ENCODE data around the gene P2RX6. TPM values are rescaled to one million over a fixed set of nuclear protein-coding genes. Genes with fewer than 3 reads are reported as not detected.
"Not testable (repeated sequence)": the region's sequence is repeated elsewhere in the genome, so short reads cannot be mapped to it uniquely, and the experiment has no call there.

The P2RX6 gene
- total RNA-seq, 1 donor from 2014 or later, result 1.2 TPM

DNA sequence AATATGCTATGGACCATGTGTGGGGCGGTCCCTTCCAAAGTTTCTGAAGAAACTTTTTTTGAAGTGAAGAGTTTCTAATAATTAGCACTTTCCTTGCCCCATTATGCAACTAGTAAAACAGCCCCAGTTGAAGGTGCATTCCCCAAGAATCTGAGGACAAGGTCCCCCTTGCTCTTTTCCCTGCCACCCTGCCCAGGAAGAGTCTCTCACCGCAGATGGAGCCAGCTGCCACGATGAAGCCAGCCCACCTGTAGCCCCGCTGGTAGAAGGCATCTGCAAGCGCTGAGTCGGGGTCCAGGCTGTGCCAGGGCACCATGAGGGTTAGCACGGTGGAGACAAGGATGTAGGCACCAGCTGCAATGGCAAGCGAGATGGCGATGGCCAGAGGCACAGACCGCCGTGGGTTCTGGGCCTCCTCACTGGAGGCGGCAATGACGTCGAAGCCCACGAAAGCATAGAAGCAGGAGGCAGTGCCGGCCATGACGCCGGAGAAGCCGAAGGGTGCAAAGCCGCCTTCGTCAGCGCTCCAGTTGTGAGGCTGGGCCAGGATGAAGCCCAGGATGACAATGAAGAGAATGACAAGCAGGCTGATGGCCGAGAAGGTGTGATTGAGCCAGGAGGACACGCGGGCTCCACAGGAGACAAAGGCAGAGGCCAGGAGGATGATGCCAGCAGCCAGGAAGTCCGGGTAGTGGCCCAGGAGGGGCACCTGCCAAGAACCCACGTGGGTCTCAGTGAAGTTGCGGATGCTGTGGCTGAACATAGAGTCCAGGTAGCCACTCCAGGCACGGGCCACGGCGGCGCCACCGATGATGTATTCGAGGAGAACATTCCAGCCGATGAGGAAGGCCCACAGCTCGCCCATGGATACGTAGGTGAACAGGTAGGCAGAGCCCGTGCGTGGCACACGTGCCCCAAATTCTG, 15.9 kb downstream of the P2RX6 start:
- no peak for DNase-seq (ENCODE audit: low spot score)

DNA sequence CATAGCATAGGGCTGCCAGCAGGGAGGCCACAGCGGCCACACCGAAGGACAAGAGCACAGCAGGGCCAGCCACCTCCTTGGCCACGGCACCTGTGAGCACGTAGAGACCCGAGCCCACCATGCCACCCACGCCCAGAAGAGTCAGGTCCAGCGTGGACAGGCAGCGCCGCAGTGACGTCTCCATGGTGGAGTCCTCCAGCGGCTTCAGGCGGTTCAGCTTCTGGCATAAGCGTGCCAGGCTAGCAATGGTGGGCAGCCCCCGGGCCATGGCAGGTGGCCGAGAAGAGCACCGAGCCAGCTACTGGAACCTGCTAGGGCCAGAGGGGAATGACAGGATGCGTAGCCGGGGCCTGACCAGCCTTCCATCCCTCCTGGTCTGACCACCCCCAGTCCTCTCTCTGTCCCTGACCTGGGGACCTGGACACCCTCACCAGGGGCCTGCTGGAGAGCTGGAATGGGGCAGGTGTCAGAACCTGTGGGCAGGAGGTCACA, 16.6 kb downstream of the P2RX6 start:
- DNase-seq (ENCODE audit: low spot score), result no peak

DNA sequence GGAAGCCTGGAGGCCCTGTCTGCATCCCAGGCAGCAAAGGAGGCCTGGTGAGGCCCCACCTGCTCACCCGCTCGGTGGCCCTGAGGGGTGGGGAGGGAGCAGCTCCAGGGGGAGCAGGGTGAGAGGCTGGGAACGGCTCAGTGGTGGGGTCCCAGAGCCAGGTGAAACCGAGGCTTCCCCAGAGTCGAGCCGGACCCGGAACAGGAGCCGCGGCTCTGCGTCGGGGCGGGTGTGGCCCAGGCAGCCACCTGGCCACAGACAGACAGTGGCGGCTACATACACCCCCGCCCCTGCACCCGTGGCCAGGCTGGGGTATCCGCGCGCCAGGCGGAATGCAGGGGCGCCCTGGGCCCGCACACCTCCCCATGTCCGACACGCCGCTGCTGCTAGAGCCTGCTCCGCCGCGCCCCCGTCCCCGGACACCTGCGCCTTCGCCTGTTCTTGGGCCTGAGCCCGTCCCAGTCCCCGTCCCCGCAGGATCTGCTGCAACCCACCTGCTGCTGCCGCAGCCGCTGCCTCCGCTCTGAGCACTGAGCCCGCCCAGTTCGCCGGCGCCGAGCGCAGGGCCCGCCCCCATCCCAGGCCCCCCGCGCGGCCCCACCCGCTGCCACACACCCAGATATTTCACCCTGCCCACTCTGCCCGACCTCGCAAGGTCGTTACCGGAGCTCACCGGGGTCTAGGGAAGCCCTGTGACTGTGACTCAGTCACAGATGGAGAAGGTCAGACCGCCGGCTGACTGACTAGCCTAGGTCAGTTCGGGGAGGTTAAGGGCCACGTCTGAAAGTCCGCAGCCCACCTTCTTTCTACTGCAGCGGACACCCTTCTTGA, 17.3 kb downstream of the P2RX6 start, which contains the start of gene SLC7A4:
TSS of gene SLC7A4 (minus strand) at position 525 of the 831 bp plus-strand sequence. CDS start 749 bp downstream, outside the sequence.
- no peak for DNase-seq (ENCODE audit: low spot score)

DNA sequence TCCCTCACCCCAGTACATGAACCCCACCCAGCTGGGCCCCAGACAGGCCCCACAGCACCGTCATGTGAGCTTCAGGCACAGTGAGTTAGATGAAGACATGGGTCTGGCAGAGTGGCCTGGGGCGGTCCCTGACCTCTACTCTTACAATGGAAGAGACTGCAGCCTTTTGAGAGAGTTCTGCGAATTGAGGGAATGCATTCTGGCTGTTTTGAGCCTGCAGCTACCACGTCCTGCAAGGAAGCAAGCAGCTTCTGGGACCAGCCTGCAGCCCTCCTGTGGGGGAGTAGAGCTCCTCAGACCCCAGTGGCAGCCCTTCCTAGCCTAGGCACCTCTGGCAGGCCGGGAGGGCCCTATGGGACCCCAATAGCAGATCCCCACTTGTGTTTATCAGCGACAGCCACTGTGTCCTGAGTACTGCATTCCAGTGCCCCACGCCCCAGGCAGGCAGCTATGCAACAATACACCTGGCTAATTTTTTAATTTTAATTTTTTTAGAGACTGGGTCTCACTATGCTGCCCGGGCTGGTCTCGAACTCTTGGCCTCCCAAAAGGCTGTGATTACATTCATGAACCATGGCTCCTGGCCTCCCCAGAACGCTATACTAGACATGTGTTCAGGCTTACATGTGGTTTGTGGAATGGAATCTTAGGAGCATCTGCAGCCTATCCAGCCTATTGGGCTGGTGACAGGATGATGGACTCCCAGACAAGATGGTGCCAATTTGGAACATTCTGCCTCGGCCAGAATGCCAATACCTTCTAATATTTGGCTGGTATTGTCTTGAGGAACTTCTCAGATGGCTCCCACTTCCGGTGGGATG, 18.1 kb downstream of the P2RX6 start:
- DNase-seq (ENCODE audit: low spot score), result no peak

DNA sequence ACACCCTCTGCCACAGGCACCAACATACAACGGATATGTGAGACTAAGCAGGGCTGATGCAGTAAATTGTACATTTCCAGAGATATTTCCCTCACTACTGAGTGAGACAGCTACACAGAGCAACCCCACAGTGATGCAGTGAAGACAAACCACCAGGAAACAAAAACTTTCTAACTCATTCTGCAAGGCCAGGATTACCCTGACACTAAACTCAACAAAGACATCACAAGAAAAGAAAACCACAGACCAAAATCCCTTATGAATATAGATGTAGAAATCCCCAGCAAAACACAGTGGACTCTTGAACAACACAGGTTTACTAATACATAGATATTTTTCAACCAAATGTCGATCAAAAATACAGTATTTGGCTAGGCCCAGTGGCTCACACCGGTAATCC, 18.9 kb downstream of the P2RX6 start:
- DNase-seq (ENCODE audit: low spot score), result no peak

DNA sequence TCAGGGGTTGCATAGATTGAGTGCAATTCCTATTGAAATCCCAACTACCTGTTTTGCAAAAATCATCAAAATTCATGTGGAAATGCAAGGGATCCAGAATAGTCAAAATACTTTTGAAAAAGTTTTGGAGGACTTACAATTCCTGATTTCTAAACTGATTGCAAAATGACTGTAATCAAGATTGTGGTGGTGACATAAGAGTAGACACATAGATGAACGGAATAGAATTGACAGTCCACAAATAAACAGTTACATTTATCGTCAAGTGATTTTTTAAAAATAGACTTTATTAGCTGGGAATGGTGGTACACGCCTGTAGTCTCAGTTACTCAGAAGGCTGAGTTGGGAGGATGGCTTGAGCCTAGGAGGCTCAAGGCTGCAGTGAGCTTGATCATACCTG, 20.0 kb downstream of the P2RX6 start:
- DNase-seq (ENCODE audit: low spot score), result no peak

DNA sequence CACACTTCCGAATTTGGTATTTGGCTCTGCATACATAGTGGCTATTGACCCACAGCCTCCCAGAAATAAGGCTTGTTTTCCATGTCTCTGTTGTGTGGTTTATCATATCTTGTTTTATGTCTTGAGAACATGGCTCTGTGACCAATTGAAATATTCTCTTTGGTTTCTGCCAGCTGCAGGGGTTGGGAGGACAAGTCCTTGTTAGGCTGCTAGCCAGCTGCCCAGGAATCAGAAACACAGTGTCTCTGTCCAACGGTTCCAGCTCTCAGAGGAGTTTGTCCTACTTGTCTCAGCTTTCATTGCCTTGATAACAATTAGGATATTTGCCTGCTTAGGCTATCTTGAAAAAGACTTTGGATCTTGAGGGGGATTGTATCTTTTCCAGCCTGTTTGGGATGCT, 23.4 kb downstream of the P2RX6 start:
- DNase-seq (ENCODE audit: low spot score), result no peak

DNA sequence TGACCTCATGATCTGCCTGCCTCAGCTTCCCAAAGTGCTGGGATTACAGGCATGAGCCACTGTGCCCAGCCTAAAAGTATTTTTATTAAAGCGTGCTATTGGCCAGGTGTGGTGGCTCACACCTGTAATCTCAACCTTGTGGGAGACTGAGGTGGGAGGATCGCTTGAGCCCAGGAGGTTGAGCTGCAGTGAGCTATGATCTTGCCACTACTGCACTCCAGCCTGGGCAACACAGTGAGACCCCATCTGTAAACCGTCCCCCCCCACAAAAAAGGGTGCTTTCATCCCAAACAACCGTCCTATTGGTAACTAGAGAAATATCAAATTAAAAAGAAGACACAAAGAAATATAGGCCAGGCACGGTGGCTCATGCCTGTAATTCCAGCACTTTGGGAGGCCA, 24.2 kb downstream of the P2RX6 start:
- not testable (repeated sequence) for DNase-seq (ENCODE audit: low spot score)

DNA sequence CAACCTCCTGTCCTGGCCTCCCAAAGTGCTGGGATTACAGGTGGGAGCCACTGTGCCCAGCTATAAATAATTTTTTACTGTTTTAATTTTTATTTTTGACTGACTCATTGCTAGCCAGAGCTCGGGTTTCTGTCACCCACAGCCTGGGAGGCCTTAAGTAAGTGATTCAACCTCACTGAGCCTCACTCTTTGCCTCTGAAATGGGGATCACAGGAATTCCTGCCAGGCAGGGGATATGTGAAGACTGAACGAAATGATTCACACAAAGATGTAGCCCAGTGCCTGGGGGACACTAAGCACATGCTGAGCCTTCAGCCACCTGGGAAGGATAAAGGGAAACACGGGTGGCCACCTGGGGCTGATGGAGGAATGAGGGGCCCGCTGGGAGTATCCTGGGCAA, 27.0 kb downstream of the P2RX6 start:
- no peak for DNase-seq (ENCODE audit: low spot score)

DNA sequence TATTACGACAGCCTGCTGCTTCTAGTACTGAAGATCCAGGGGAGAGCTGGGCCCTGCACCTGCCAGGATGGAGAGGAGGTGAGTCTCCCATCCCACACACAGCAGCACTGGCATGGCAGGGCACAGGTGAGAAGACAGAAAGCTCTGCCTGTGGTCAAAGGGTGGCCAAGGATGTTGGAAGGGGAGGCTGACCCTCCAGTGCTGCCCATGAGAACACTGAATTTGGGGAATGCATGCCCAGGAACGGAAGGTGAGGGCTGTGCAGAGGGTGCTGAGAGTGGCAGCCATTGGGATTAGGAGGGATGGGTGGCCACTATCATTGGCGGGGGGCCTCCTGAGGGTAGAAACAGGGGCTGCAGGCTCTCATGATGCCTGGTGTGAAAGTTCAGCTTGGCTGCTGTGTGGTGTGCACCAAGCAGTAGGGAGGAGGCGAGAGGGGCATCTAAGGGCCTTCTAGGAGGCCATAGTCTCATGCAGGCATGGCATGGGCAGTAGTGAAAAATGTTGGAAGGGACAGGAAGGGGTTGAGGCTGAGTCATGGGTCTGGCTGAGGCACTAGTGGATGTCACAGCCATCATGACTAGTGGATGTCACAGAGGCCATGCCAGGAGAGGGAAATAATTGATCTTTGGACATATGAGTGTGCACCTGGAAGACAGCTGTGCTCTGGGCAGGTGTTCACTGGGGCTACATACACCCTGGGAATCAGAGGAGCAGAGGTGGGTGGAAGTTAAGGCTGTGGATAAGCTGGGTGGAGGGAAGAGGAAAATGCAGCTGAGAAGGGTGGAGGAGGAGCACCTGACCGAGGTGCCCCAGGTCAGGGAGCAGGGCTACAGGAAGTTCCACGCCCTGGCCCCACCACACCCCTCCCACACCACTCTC, 28.3 kb downstream of the P2RX6 start:
- no peak for DNase-seq (ENCODE audit: low spot score)

DNA sequence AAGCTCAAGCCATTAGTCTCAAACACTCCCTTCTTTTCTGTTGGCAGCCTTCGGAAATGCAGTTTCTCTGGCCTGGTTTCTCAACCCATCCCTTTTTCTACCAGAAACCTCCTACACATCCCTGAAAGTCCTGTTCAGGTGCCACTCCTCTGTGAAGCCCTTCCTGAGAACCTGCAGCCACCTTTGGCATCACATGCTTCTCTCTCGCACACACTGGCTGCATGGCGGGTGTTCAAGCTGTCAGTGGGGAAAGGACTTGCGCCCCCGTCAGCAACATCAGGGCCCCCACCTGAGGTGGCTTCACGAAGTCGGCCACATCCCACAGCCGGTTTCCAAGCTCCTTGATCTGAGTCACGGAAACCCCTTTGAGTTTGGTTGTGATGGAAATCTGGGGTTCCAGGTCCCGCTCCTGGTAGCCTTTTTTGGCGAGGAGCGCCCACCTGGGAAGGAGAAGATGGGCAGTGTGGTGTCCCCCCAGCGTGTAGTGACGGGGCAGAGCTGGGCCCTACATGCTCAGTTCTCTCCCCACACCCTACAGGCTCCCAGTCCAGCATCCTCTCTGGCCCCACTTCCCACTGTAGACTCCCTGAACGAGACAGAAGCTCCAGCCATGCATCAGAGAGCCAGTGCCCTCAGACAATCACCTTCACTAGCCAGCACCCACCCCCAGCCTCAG, 29.0 kb downstream of the P2RX6 start:
- no peak for DNase-seq (ENCODE audit: low spot score)

DNA sequence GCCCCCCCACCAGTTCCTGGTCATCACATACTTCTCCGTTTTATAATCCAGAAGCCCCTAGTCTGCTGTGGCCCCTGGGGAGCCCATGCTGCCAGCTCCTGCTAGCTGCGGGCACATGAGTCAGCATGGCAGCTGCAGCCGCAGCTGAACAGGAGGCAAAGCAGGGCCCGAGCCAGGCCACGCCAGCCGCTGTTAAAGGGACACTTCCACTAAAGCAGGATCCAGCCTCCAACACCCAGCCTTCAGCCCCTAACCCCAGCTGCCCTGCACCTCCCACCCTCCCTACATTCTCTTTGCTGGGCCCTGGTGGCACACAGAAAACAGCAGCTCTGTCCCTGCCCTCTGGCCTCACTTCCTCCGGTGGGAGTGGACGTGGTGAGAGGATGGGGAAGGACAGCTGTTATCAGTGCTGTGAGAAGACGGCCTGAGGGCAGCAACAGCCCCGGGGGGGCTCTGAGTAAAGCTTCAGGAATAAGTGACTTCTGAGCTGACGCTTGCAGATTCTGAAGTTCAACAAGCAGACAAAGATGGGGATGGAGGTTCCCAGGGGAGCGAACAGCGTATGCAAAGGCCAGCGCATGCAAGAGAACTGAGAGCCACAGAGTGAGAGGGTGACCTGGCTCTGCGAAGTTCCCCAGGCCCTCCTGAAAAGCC, 30.1 kb downstream of the P2RX6 start:
- no peak for DNase-seq (ENCODE audit: low spot score)

DNA sequence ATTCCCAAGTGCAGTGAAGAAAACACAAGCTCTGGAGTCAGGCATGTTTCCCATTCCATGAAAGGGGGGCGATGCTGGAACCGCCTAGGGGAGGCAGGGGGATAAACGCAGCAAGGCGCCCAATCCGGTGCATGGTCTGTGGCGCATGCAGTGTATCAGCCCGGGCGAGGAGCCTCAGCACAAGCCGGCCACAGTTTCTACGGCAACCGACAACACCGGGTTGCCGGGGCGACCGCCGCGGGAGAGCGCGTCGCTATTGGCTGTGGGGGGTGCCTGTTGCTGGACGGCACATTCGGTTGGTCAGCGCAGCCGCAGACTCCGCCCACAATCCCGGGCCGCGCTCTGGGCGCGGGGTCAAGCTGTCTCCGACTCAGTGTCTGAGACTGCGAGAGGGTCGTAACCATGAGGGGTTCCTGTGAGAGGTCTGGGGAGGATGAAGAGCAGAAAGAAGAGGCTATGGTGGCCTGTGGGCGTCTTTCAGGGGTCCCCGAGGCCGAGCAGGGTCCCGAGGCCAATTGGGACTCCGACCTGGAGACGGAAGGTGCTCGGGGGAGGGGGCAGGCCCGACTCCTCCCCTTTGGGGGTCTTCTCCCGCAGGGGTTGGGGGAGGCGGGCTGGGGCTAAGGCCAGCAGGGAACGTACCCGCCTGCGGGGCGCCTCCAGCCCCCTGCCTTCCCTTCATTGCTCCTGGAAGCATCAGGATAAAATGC, 30.8 kb downstream of the P2RX6 start, which contains the start of gene LRRC74B:
TSS of gene LRRC74B (plus strand) at position 362 of the 710 bp plus-strand sequence. CDS start at position 403, 41 bp downstream.
- peak; percentile 96 for DNase-seq (ENCODE audit: low spot score)

DNA sequence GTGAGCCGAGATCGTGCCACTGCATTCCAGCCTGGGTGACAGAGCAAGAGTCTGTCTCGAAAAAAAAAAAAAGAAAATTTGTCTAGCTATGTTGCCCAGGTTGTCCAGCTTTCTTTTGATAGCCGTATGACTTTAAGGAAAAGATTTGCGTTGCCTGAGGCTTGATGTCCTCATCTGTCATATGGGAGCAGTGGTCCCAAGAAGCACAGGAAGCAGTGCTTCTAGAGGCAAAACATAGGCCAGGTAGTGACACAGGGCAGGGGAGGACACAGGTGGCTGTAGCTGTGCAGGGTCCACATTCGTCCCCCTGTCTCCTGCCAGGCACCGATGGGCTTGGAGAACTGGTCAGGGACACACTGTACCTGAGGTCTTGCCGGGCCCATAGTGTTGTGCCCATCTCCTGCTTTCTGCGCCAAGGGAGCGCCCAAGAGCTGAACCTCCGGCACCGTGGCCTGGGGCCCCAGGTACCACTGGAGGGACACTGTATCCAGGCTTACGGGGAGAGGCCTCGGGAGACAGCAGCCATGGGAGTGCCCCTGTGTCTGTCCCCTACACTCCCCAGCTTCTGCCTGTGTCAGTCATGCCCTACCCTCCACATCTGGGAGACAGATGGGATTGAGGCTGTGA, 32.2 kb downstream of the P2RX6 start:
- DNase-seq (ENCODE audit: low spot score), result no peak

DNA sequence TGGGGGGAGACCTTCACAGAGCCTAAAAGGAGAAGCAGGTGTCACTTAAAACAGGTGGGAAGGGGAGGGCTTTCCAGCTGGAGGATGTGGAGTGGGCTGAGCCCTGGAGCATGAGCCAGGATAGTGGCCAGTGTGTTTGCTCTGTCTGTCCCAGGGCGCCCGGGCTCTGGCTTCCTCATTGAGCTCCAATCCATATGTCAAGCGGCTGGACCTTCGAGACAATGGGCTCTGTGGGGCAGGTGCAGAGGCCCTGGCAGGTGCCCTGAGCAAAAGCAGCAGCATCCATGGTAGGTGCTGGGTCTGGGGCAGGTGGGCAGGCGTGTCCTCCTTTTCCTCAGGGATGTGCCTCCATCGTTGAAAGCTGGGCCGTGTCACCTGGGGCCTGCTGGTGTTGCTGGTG, 32.8 kb downstream of the P2RX6 start:
- DNase-seq (ENCODE audit: low spot score), result no peak

DNA sequence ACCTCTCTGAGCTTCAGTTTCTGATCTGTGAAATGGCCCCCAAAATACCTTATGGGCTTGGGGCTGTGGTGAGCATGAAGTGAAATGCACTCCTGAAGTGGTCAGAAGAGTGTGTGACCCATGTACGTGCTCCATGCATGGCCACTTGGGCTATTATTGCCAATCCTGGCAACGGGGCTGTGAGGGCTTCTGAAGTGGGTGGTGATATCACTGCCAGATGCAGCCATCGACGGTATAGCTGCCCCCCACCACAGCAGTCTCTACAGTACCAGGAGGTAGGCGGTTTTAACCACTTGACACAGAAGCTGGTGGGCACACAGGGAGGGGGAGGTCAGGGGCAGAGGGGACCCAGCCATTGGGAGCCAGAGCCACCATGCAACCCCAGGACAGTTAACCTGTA, 33.5 kb downstream of the P2RX6 start:
- not testable (repeated sequence) for DNase-seq (ENCODE audit: low spot score)

DNA sequence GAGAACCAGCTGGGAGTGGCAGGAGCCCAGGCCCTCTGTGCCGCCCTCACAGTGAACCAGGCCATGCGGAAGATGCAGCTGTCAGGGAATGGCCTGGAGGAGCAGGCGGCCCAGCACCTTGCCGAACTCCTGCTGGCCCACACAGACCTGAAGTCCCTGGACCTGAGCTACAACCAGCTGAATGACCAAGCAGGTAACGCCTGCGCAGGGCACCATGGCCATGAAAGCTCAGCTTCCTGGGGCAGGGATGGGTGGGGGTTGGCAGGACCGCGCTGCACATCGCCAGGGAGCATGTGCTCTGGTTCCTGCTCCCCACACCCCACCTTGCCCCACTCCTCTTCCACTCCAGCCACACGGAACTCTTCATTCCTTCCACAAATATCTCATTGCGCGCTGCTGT, 34.0 kb downstream of the P2RX6 start:
- DNase-seq (ENCODE audit: low spot score), result not testable (repeated sequence)

Measured in mesenteric fat pad (tissue), 1 donor.